Keratinocyte (primary cell): ENCODE results near the gene MAGED2. TPM values are rescaled to one million over a fixed set of nuclear protein-coding genes. Genes with fewer than 3 reads are reported as not detected.
"Not testable (repeated sequence)": the region's sequence is repeated elsewhere in the genome, so short reads cannot be mapped to it uniquely, and the experiment has no call there.

Experiments
- DNase-seq: peaks from one replicate; pipeline ENCODE4 v3.0.0-alpha.2; 2011; ENCODE audit warnings: low read depth, missing footprints, low spot score
- FAIRE-seq: peaks from 2 replicates; lab custom pipeline; 2011; peaks lifted over from hg19 to GRCh38; lab: Jason Lieb, UNC
- H2AFZ ChIP-seq: 2 replicates; pipeline ENCODE4 v1.6.0; 2012; ENCODE audit warnings: low read length, control low read depth, inconsistent platforms; ENCODE audit not compliant: control insufficient read depth
- H3K27ac ChIP-seq: 2 replicates; pipeline ENCODE4 v1.5.1; 2011; ENCODE audit warnings: low read length; ENCODE audit not compliant: control insufficient read depth, insufficient read depth
- H3K27me3 ChIP-seq: 3 replicates; pipeline ENCODE4 v1.6.0; 2011; ENCODE audit warnings: low read length; ENCODE audit not compliant: control insufficient read depth, insufficient read depth; ENCODE audit errors: extremely low read depth
- H3K36me3 ChIP-seq, 2 experiments: 2 replicates in 1 of 2; 3 replicates in 1 of 2; pipeline ENCODE4 v1.5.1; 2011; ENCODE audit warnings: low read length in 2 of 2, mild to moderate bottlenecking in 1 of 2; ENCODE audit not compliant: control insufficient read depth in 2 of 2, insufficient read depth in 2 of 2; ENCODE audit errors: extremely low read depth in 1 of 2
- H3K4me1 ChIP-seq: 3 replicates; pipeline ENCODE4 v1.5.1; 2011; ENCODE audit warnings: low read length; ENCODE audit not compliant: control insufficient read depth, insufficient read depth; ENCODE audit errors: extremely low read depth
- H3K4me2 ChIP-seq: 3 replicates; pipeline ENCODE4 v1.6.0; 2011; ENCODE audit warnings: low read depth, low read length; ENCODE audit not compliant: control insufficient read depth, insufficient read depth; ENCODE audit errors: extremely low read depth
- H3K4me3 ChIP-seq, 3 experiments: fragments of 200-600 bp in 1 of 3; sonication (generic) in 1 of 3; 2 replicates in 2 of 3; 3 replicates in 1 of 3; pipeline ENCODE4 v1.5.1; 2011 to 2016; ENCODE audit warnings: low read length in 3 of 3, mild to moderate bottlenecking in 3 of 3, control low read depth in 2 of 3, inconsistent platforms in 1 of 3, low read depth in 1 of 3, mixed read lengths in 1 of 3, mixed run types in 1 of 3, moderate library complexity in 1 of 3; ENCODE audit not compliant: control insufficient read depth in 2 of 3, insufficient read depth in 2 of 3; ENCODE audit errors: extremely low read depth in 1 of 3
- H3K79me2 ChIP-seq: 2 replicates; pipeline ENCODE4 v1.6.0; 2012; ENCODE audit warnings: low read length; ENCODE audit not compliant: control insufficient read depth, insufficient read depth
- H3K9ac ChIP-seq: 3 replicates; pipeline ENCODE4 v1.6.0; 2011; ENCODE audit warnings: low read length; ENCODE audit not compliant: control insufficient read depth, insufficient read depth; ENCODE audit errors: extremely low read depth
- H3K9me1 ChIP-seq: 3 replicates; pipeline ENCODE4 v1.6.0; 2011; ENCODE audit warnings: low read length; ENCODE audit not compliant: control insufficient read depth, insufficient read depth; ENCODE audit errors: extremely low read depth
- H3K9me3 ChIP-seq: 2 replicates; pipeline ENCODE4 v1.5.1; 2012; ENCODE audit warnings: low read depth, low read length; ENCODE audit not compliant: control insufficient read depth
- H4K20me1 ChIP-seq: 3 replicates; pipeline ENCODE4 v1.6.0; 2011; ENCODE audit warnings: low read length; ENCODE audit not compliant: control insufficient read depth, insufficient read depth; ENCODE audit errors: extremely low read depth
- EZH2 ChIP-seq: IDR thresholded peaks from one replicate; pipeline ENCODE4 v1.6.1; 2012; ENCODE audit warnings: inconsistent platforms, mild to moderate bottlenecking, low read length, moderate library complexity
- dilution Hi-C: fragments of 300-500 bp; cut with MboI; formaldehyde crosslinking; loops from one replicate; pipeline ENCODE4 v1.7.0; 2020; ENCODE audit warnings: low sequenced_read_pairs; ENCODE audit not compliant: extremely low pct_ligation_motif_present
- polyA plus RNA-seq, 5 experiments: library from polyadenylated mRNA; depleted of rRNA in 3 of 5; stranded (reverse) in 3 of 5; stranded (forward) in 1 of 5; unstranded in 1 of 5; fragments of >200 nt; gene quantifications; 1 replicate in 1 of 5; 2 replicates in 3 of 5; 3 replicates in 1 of 5; pipeline versions ENCODE4 v1.2.1 to v1.2.3, GENCODE V29; 2011 to 2012; ENCODE audit warnings: missing spikeins in 2 of 5, low read depth in 1 of 5, low replicate concordance in 1 of 5
- TF ChIP-seq, protein P1 (sequence below), 3 experiments: IDR thresholded peaks in 1 of 3; conservative IDR thresholded peaks in 1 of 3; optimal IDR thresholded peaks in 1 of 3; 2 replicates in 2 of 3; 3 replicates in 1 of 3; pipeline versions ENCODE3 to v1.5.1; 2011; ENCODE audit warnings: low read length in 3 of 3, mild to moderate bottlenecking in 3 of 3, moderate library complexity in 2 of 3, control low read depth in 1 of 3, inconsistent platforms in 1 of 3; ENCODE audit not compliant: insufficient read depth in 2 of 3; ENCODE audit errors: extremely low read depth in 1 of 3

MAGED2 gene
- polyA plus RNA-seq, 1 donor (not counting 4 experiments of a cell fraction or from before 2014, with no cell fraction given), result 77.5 TPM

DNA sequence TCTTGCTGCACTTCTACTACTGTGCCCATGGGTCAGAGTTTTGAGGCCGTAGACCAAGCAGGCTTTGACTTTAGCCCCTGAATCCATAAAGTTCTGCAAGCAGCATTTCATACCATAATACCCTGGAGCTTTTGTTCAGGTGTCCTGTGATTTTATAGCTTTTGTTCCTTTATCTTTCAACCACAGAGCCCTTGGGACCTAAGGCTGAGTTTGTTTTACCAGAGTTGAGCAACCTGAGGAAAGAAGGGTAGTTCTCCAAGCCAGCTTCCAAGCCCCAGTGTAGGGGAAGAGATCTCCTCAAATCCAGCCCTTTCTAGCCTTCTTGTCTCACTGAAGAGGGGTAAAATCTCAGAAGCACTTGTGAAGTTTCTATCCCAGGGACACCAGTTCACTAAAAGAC is 35.1 kb downstream of the MAGED2 start:
- no peaks in the 10 kb centered on the region for H3K27me3 ChIP-seq
- H3K27ac ChIP-seq, result no peak overlapping the region
- H3K4me1 ChIP-seq, result no peaks in the 10 kb centered on the region
- no peaks in the 10 kb centered on the region for H4K20me1 ChIP-seq
- DNase-seq (no peak), FAIRE-seq (no peak)
- dilution Hi-C loops, result no loop called here
- H2AFZ ChIP-seq, result no peak overlapping the region
- H3K9me1 ChIP-seq, result no peaks in the 10 kb centered on the region
- H3K4me3 ChIP-seq, result no peak overlapping the region
- no peaks in the 10 kb centered on the region for H3K79me2 ChIP-seq
- no peaks in the 10 kb centered on the region for H3K9me3 ChIP-seq
- no peak for TF ChIP-seq EZH2
- TF ChIP-seq, protein P1, sequence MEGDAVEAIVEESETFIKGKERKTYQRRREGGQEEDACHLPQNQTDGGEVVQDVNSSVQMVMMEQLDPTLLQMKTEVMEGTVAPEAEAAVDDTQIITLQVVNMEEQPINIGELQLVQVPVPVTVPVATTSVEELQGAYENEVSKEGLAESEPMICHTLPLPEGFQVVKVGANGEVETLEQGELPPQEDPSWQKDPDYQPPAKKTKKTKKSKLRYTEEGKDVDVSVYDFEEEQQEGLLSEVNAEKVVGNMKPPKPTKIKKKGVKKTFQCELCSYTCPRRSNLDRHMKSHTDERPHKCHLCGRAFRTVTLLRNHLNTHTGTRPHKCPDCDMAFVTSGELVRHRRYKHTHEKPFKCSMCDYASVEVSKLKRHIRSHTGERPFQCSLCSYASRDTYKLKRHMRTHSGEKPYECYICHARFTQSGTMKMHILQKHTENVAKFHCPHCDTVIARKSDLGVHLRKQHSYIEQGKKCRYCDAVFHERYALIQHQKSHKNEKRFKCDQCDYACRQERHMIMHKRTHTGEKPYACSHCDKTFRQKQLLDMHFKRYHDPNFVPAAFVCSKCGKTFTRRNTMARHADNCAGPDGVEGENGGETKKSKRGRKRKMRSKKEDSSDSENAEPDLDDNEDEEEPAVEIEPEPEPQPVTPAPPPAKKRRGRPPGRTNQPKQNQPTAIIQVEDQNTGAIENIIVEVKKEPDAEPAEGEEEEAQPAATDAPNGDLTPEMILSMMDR (optimal IDR thresholded peaks at IDR 0.05 in 1 of 3, IDR thresholded peaks at IDR 0.05 in 1 of 3, conservative IDR thresholded peaks at IDR 0.05 in 1 of 3; ENCODE audit: extremely low read depth in 1 of 3, insufficient read depth in 2 of 3, low read length in 3 of 3), result no peak
- no peak overlapping the region for H3K9ac ChIP-seq
- H3K36me3 ChIP-seq, result no peaks in the 10 kb centered on the region
- no peak overlapping the region for H3K4me2 ChIP-seq

DNA sequence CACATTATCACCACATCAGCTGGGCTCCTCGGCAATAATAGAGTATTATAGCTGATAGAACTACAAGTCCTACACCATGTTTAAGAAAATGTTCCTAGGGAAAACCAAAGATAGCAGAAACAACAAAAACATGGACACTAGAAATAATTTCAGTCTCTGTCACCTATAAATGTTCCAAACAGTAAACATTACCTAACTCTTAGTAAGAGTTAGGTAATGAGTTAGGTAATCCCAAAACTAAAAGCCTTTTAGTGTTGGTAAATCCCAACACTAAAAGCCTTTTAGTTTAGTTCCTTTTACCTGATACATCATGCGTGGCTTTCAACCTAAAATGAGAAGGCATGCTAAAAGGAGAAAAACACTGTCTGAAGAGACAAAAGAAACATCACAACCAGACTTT is 35.5 kb downstream of the MAGED2 start:
- no peak for FAIRE-seq

DNA sequence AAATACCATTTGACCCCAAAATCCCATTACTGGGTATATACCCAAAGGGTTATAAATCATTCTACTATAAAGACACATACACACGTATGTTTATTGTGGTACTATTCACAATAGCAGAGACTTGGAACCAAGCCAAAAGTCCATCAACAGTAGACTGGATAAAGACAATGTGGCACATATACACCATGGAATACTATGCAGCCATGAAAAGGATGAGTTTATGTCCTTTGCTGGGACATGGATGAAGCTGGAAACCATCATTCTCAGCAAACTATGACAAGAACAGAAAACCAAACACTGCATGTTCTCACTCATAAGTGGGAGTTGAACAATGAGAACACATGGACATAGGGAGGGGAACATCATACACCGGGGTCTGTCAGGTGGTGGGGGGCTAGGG is 40.2 kb downstream of the MAGED2 start:
- H3K4me2 ChIP-seq, H3K36me3 ChIP-seq, H3K4me3 ChIP-seq, H3K79me2 ChIP-seq, H3K9me1 ChIP-seq, H3K9me3 ChIP-seq, H2AFZ ChIP-seq, H4K20me1 ChIP-seq, H3K27me3 ChIP-seq, DNase-seq, H3K9ac ChIP-seq, FAIRE-seq, H3K27ac ChIP-seq, dilution Hi-C loops, H3K4me1 ChIP-seq: not testable (repeated sequence)

More for the DNA sequence above, 35.5 kb downstream of the MAGED2 start:
- H3K9ac ChIP-seq, result no peak overlapping the region
- TF ChIP-seq EZH2, result no peak
- TF ChIP-seq, protein P1 (optimal IDR thresholded peaks at IDR 0.05 in 1 of 3, IDR thresholded peaks at IDR 0.05 in 1 of 3, conservative IDR thresholded peaks at IDR 0.05 in 1 of 3; ENCODE audit: extremely low read depth in 1 of 3, insufficient read depth in 2 of 3, low read length in 3 of 3), result no peak
- DNase-seq, result no peak
- H3K4me3 ChIP-seq, result no peak overlapping the region
- dilution Hi-C loops, result no loop called here
- H3K4me1 ChIP-seq, result no peaks in the 10 kb centered on the region
- H3K27me3 ChIP-seq, result no peaks in the 10 kb centered on the region
- no peak overlapping the region for H3K4me2 ChIP-seq
- no peak overlapping the region for H3K27ac ChIP-seq
- H4K20me1 ChIP-seq, result no peaks in the 10 kb centered on the region
- no peaks in the 10 kb centered on the region for H3K36me3 ChIP-seq
- H3K9me1 ChIP-seq, result no peaks in the 10 kb centered on the region
- H3K79me2 ChIP-seq, result no peaks in the 10 kb centered on the region
- no peaks in the 10 kb centered on the region for H3K9me3 ChIP-seq
- no peak overlapping the region for H2AFZ ChIP-seq
